HG03095 (cell line): ENCODE data around the gene GNAQ.

ENCODE experiments used
- ATAC-seq: cut with Tn5 transposase; IDR thresholded peaks from one replicate; pipeline ENCODE4 v1.9.1; 2021; ENCODE audit warnings: moderate library complexity; ENCODE audit not compliant: unreplicated experiment

Gene GNAQ

GRCh38 chr9:77851882-77852595 is 179.6 kb downstream of the GNAQ start:
- no peak for ATAC-seq

- ATAC-seq, result no peak
Measured at GRCh38 chr9:77848897-77849296, 182.7 kb downstream of the GNAQ start.

GRCh38 chr9:77848404-77848803 is 183.2 kb downstream of the GNAQ start:
- ATAC-seq, result no peak

- ATAC-seq, result no peak
Measured at GRCh38 chr9:77847626-77848025, 184.0 kb downstream of the GNAQ start.

- ATAC-seq, result no peak
Measured at GRCh38 chr9:77847059-77847499, 184.5 kb downstream of the GNAQ start.

- no peak for ATAC-seq
Measured at GRCh38 chr9:77844415-77844814, 187.2 kb downstream of the GNAQ start.

GRCh38 chr9:77843871-77844155 is 187.8 kb downstream of the GNAQ start:
- no peak for ATAC-seq

GRCh38 chr9:77843076-77843870 is 188.3 kb downstream of the GNAQ start:
- ATAC-seq, result no peak

- ATAC-seq, result peak; percentile 66
Measured at GRCh38 chr9:77841739-77842386, 189.7 kb downstream of the GNAQ start.

- no peak for ATAC-seq
Measured at GRCh38 chr9:77839459-77840140, 192.0 kb downstream of the GNAQ start.

- ATAC-seq, result no peak
Measured at GRCh38 chr9:77838986-77839385, 192.6 kb downstream of the GNAQ start.

GRCh38 chr9:77834898-77835488 is 196.6 kb downstream of the GNAQ start:
- ATAC-seq, result no peak

GRCh38 chr9:77833561-77834429 is 197.8 kb downstream of the GNAQ start:
- no peak for ATAC-seq

- no peak for ATAC-seq
Measured at GRCh38 chr9:77832639-77833038, 199.0 kb downstream of the GNAQ start.

GRCh38 chr9:77831781-77832180 is 199.8 kb downstream of the GNAQ start:
- no peak for ATAC-seq

GRCh38 chr9:77830618-77831285 is 200.9 kb downstream of the GNAQ start:
- ATAC-seq, result no peak

GRCh38 chr9:77829420-77829819 is 202.2 kb downstream of the GNAQ start:
- ATAC-seq, result no peak

- peak; percentile 92 for ATAC-seq
Measured at GRCh38 chr9:77827104-77827784, 204.4 kb downstream of the GNAQ start.

- ATAC-seq, result no peak
Measured at GRCh38 chr9:77826621-77827020, 205.0 kb downstream of the GNAQ start.
